IMR-90 (cell line): ENCODE results near the gene CERS6. TPM values are rescaled to one million over a fixed set of nuclear protein-coding genes. Genes with fewer than 3 reads are reported as not detected.

Experiments used
- ATAC-seq: fragments of 200-7000 bp; cut with Tn5 transposase; 2 replicates; pipeline ENCODE4 v1.9.1; 2020; ENCODE audit warnings: low read depth, mild to moderate bottlenecking, moderate library complexity
- BruUV-seq: library from RNA; stranded (reverse); fragments of 400-500 nt; replicated peaks from 2 replicates; lab custom pipeline; 2021; lab: Mats Ljungman, UMichigan
- CTCF ChIA-PET: fragments of 300-600 bp; formaldehyde crosslinking; extraction: SDS; loops from one replicate; lab custom pipeline; 2021; ENCODE audit warnings: antibody characterized with exemption; lab: Yijun Ruan, JAX
- POLR2A ChIA-PET: fragments of 300-600 bp; sonication (Branson Sonifier 250); formaldehyde crosslinking; loops from one replicate; lab custom pipeline; 2022; ENCODE audit warnings: antibody characterized with exemption; ENCODE audit not compliant: unreplicated experiment; lab: Charles Lee
- DNase-seq: peaks from one replicate; pipeline ENCODE4 v3.0.0; 2013
- H2AFZ ChIP-seq: replicated peaks from 2 replicates; pipeline ENCODE3; 2013; ENCODE audit warnings: low read length, mild to moderate bottlenecking; ENCODE audit not compliant: poor library complexity
- H2AK5ac ChIP-seq: 2 replicates; pipeline ENCODE4 v1.6.1; 2013; ENCODE audit warnings: low read depth, low read length, inconsistent platforms
- H2AK9ac ChIP-seq: replicated peaks from 2 replicates; pipeline ENCODE3; 2013; ENCODE audit warnings: mild to moderate bottlenecking, low read depth, low read length, moderate library complexity; ENCODE audit not compliant: poor library complexity
- H2BK120ac ChIP-seq: 2 replicates; pipeline ENCODE4 v1.6.1; 2013; ENCODE audit warnings: low read depth, low read length, inconsistent platforms
- H2BK15ac ChIP-seq: 3 replicates; pipeline ENCODE4 v1.6.1; 2013; ENCODE audit warnings: low read depth, low read length, inconsistent platforms
- H2BK20ac ChIP-seq: 2 replicates; pipeline ENCODE4 v1.6.1; 2013; ENCODE audit warnings: low read depth, mild to moderate bottlenecking, inconsistent platforms, low read length, moderate library complexity
- H2BK5ac ChIP-seq: 2 replicates; pipeline ENCODE4 v1.6.1; 2013; ENCODE audit warnings: mild to moderate bottlenecking, low read depth, low read length, inconsistent platforms; ENCODE audit not compliant: poor library complexity, severe bottlenecking
- H3K14ac ChIP-seq: replicated peaks from 2 replicates; pipeline ENCODE4 v1.6.1; 2013; ENCODE audit warnings: low read depth, low read length, inconsistent platforms
- H3K18ac ChIP-seq: 2 replicates; pipeline ENCODE4 v1.6.1; 2013; ENCODE audit warnings: low read depth, low read length, control low read depth
- H3K23ac ChIP-seq: 2 replicates; pipeline ENCODE4 v1.6.1; 2013; ENCODE audit warnings: low read depth, low read length, inconsistent platforms
- H3K27ac ChIP-seq: 2 replicates; pipeline ENCODE4 v1.5.1; 2013; ENCODE audit warnings: mild to moderate bottlenecking, control low read depth, low read length; ENCODE audit not compliant: insufficient read depth
- H3K27me3 ChIP-seq: 2 replicates; pipeline ENCODE4 v1.6.1; 2013; ENCODE audit warnings: low read length; ENCODE audit not compliant: control insufficient read depth, insufficient read depth
- H3K36me3 ChIP-seq: 2 replicates; pipeline ENCODE4 v1.6.1; 2013; ENCODE audit warnings: low read length, mixed read lengths; ENCODE audit not compliant: control insufficient read depth, insufficient read depth
- H3K4ac ChIP-seq: 2 replicates; pipeline ENCODE4 v1.6.1; 2013; ENCODE audit warnings: low read depth, low read length, inconsistent platforms
- H3K4me1 ChIP-seq: 2 replicates; pipeline ENCODE4 v1.6.1; 2013; ENCODE audit warnings: low read length, mixed read lengths; ENCODE audit not compliant: control insufficient read depth, insufficient read depth
- H3K4me2 ChIP-seq: 2 replicates; pipeline ENCODE4 v1.6.1; 2013; ENCODE audit warnings: low read depth, mild to moderate bottlenecking, control low read depth, low read length, moderate library complexity
- H3K4me3 ChIP-seq: 2 replicates; pipeline ENCODE4 v1.5.1; 2013; ENCODE audit warnings: low read depth, mild to moderate bottlenecking, control low read depth, low read length, moderate library complexity; ENCODE audit not compliant: insufficient read depth
- H3K56ac ChIP-seq: 2 replicates; pipeline ENCODE4 v1.6.1; 2013; ENCODE audit warnings: low read length, inconsistent platforms; ENCODE audit not compliant: insufficient read depth; ENCODE audit errors: extremely low read depth
- H3K79me1 ChIP-seq, 2 experiments: 2 replicates each; pipeline ENCODE4 v1.6.1; 2013; ENCODE audit warnings: low read length in 2 of 2, inconsistent platforms in 1 of 2, low read depth in 1 of 2
- H3K9ac ChIP-seq: 2 replicates; pipeline ENCODE4 v1.6.1; 2013; ENCODE audit warnings: low read depth, low read length, control low read depth
- H3K9me1 ChIP-seq: 2 replicates; pipeline ENCODE4 v1.6.1; 2013; ENCODE audit warnings: low read length, inconsistent platforms; ENCODE audit not compliant: insufficient read depth
- H3K9me3 ChIP-seq: 2 replicates; pipeline ENCODE4 v1.6.1; 2013; ENCODE audit warnings: low read length; ENCODE audit not compliant: control insufficient read depth, insufficient read depth
- H4K20me1 ChIP-seq: 2 replicates; pipeline ENCODE4 v1.6.1; 2013; ENCODE audit warnings: low read length, inconsistent platforms; ENCODE audit not compliant: insufficient read depth
- H4K5ac ChIP-seq: 2 replicates; pipeline ENCODE4 v1.6.1; 2013; ENCODE audit warnings: mild to moderate bottlenecking, low read depth, low read length, control low read depth
- H4K8ac ChIP-seq, 2 experiments: 2 replicates each; pipeline ENCODE4 v1.6.1; 2013; ENCODE audit warnings: low read depth in 2 of 2, low read length in 2 of 2, control low read depth in 1 of 2, inconsistent platforms in 1 of 2
- H4K91ac ChIP-seq: 2 replicates; pipeline ENCODE4 v1.6.1; 2013; ENCODE audit warnings: low read depth, low read length, inconsistent platforms; ENCODE audit not compliant: insufficient read depth
- CEBPB ChIP-seq: IDR thresholded peaks from 2 replicates; pipeline ENCODE4 v1.6.1; 2012; ENCODE audit warnings: low read depth, low read length, improper control_type of control experiment
- CHD1 ChIP-seq: IDR thresholded peaks from 2 replicates; pipeline ENCODE4 v1.6.1; 2012; ENCODE audit warnings: low read depth, low read length, improper control_type of control experiment
- ELK1 ChIP-seq: fragments of 150-350 bp; IDR thresholded peaks from 2 replicates; pipeline ENCODE4 v1.6.1; 2016; ENCODE audit warnings: low read depth, mild to moderate bottlenecking, low read length, moderate library complexity, borderline replicate concordance
- MAZ ChIP-seq: IDR thresholded peaks from 2 replicates; pipeline ENCODE4 v1.6.1; 2012; ENCODE audit warnings: low read depth, mild to moderate bottlenecking, low read length, improper control_type of control experiment, moderate library complexity, borderline replicate concordance
- POLR2A ChIP-seq: IDR thresholded peaks from 2 replicates; pipeline ENCODE4 v1.6.1; 2012; ENCODE audit warnings: mild to moderate bottlenecking, low read depth, low read length
- RAD21 ChIP-seq: IDR thresholded peaks from 2 replicates; pipeline ENCODE4 v1.6.1; 2012; ENCODE audit warnings: low read length, improper control_type of control experiment
- RCOR1 ChIP-seq: IDR thresholded peaks from 2 replicates; pipeline ENCODE4 v1.6.1; 2012; ENCODE audit warnings: mild to moderate bottlenecking, low read length, improper control_type of control experiment; ENCODE audit not compliant: insufficient replicate concordance
- SMC3 ChIP-seq: fragments of 150-350 bp; IDR thresholded peaks from 2 replicates; pipeline ENCODE4 v1.6.1; 2016; ENCODE audit warnings: low read depth, mild to moderate bottlenecking, antibody characterized with exemption, low read length, moderate library complexity
- USF2 ChIP-seq: fragments of 150-350 bp; IDR thresholded peaks from 2 replicates; pipeline ENCODE4 v1.6.1; 2017; ENCODE audit warnings: mild to moderate bottlenecking, antibody characterized with exemption, low read length, low read depth
- WGBS, 2 experiments: methylation state at CpG; one replicate each; pipeline versions ENCODE4 v1.1.5 to v1.1.7; 2013; ENCODE audit warnings: missing lambda C conversion rate in 2 of 2; ENCODE audit not compliant: insufficient read length in 1 of 2; ENCODE audit errors: extremely low coverage in 2 of 2; 5-methylcytosine and 5-hydroxymethylcytosine counted together
- dilution Hi-C: fragments of 300-500 bp; cut with HindIII; formaldehyde crosslinking; loops from one replicate; pipeline ENCODE4 v1.14.3; 2018; ENCODE audit warnings: low sequenced_read_pairs; ENCODE audit not compliant: unreplicated experiment
- in situ Hi-C: fragments of 300-500 bp; cut with MboI; formaldehyde crosslinking; loops from 3 replicates; pipeline ENCODE4 v1.14.3; 2019; ENCODE audit warnings: low sequenced_read_pairs, inconsistent platforms, mixed read lengths
- intact Hi-C: fragments of 100-400 bp; cut with micrococcal nuclease; formaldehyde crosslinking; loops from 2 replicates; pipeline ENCODE4 v1.10.0; 2022
- polyA plus RNA-seq, 3 experiments: library from polyadenylated mRNA; depleted of rRNA; stranded (reverse); fragments of >200 nt; gene quantifications; 2 replicates each; pipeline ENCODE4 v1.2.3, GENCODE V29; 2012; ENCODE audit warnings: low replicate concordance in 1 of 3
- total RNA-seq: library from RNA; depleted of rRNA; stranded (reverse); fragments of >200 nt; gene quantifications from 2 replicates; pipeline ENCODE4 v1.2.3, GENCODE V29; 2012

The CERS6 gene
- total and polyA plus RNA-seq, 2 of the 4 experiments (the other 2 are of a cell fraction), result 2.1 to 5.7 TPM

- Histone ChIP-seq H2BK120ac (no peak overlapping the region), H3K4me3 (no peak overlapping the region), H2BK15ac (no peak overlapping the region), H2BK20ac (no peak overlapping the region), H4K91ac (no peak overlapping the region), H3K4me1 (no peaks in the 10 kb centered on the region), H3K9me3 (no peaks in the 10 kb centered on the region), H4K5ac (no peak overlapping the region), H3K79me1 (no peaks in the 10 kb centered on the region), H3K23ac (no peak overlapping the region), H3K14ac (no peak overlapping the region), H4K20me1 (no peaks in the 10 kb centered on the region), H3K27me3 (peaks cover 2% of the 10 kb centered on the region; the same call in 1 of the 2 replicates), H3K4me2 (no peak overlapping the region), H3K9ac (no peak overlapping the region), H2AFZ (no peak overlapping the region), H3K56ac (no peak overlapping the region), H3K9me1 (no peaks in the 10 kb centered on the region), H2BK5ac (no peak overlapping the region), H3K36me3 (no peaks in the 10 kb centered on the region), H4K8ac (no peak overlapping the region), H3K4ac (no peak overlapping the region), H2AK9ac (no peak overlapping the region), H3K18ac (no peak overlapping the region), H2AK5ac (no peak overlapping the region), H3K27ac (no peak overlapping the region)
- dilution Hi-C loops (no loop called here), in situ Hi-C loops (no loop called here), intact Hi-C loops (no loop called here)
- CTCF ChIA-PET, result no interaction called here
- no peak for DNase-seq
- POLR2A ChIA-PET, result no interaction called here
- 100% methylated on average over 1 of the region's 2 CpGs; no CpG with 5 or more reads in 1 of the 2 experiments for WGBS, 2 experiments
- no peak for TF ChIP-seq ELK1
- TF ChIP-seq MAZ, result no peak
- TF ChIP-seq RCOR1, result no peak
- TF ChIP-seq USF2, result no peak
- no peak for TF ChIP-seq CEBPB
- no peak for TF ChIP-seq CHD1
- no peak for TF ChIP-seq POLR2A
- TF ChIP-seq SMC3, result no peak
- no peak for TF ChIP-seq RAD21
- no TSS peak for BruUV-seq
- ATAC-seq, result no peak
Observed at GRCh38 chr2:168426861-168427260, 29.2 kb upstream of the CERS6 start.
